HEK293T (cell line): ENCODE results near the gene MIB2.

Experiments
- FOXM1 ChIP-seq: fragments of 450-650 bp; IDR thresholded peaks from 2 replicates; pipeline ENCODE4 v1.6.1; 2017; ENCODE audit warnings: mild to moderate bottlenecking, borderline replicate concordance
- SUZ12 ChIP-seq: fragments of 450-650 bp; IDR thresholded peaks from 2 replicates; pipeline ENCODE4 v1.6.1; 2016; ENCODE audit warnings: mild to moderate bottlenecking
- TF ChIP-seq, protein P1 (sequence below): fragments of 450-650 bp; IDR thresholded peaks from 2 replicates; pipeline ENCODE4 v1.6.1; 2016

DNA sequence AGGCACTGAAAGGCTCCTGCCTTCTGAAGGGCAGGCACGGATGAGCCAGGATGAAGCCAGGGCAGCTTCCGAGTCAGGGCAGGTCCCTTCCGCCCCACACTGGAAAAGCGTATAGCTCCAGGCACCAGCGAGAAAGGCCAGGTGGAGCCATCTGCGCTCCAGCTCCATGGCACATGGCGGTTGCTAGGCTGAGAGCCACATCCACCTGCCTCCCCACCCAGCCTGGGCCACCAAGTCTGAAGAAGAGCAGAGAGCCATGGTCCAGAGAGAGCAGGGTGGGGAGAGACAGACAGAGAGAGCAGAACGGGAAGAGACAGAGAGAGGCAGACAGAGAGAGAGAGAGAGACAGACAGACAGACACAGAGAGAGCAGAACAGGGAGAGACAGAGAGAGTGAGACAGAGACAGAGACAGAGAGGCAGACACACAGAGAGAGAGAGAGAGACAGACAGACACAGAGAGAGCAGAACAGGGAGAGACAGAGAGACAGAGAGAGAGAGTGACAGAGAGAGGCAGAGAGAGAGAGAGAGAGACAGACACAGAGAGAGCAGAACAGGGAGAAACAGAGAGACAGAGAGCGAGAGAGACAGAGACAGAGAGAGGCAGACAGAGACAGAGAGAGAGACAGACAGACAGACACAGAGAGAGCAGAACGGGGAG, 20.6 kb upstream of the MIB2 start:
- no peak for TF ChIP-seq FOXM1
- TF ChIP-seq, protein P1, sequence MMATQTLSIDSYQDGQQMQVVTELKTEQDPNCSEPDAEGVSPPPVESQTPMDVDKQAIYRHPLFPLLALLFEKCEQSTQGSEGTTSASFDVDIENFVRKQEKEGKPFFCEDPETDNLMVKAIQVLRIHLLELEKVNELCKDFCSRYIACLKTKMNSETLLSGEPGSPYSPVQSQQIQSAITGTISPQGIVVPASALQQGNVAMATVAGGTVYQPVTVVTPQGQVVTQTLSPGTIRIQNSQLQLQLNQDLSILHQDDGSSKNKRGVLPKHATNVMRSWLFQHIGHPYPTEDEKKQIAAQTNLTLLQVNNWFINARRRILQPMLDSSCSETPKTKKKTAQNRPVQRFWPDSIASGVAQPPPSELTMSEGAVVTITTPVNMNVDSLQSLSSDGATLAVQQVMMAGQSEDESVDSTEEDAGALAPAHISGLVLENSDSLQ, result no peak
- TF ChIP-seq SUZ12, result no peak
